Femur (tissue), 1 donor: ENCODE measurements around the gene JAG2.

Source experiments
- DNase-seq: peaks from one replicate; pipeline ENCODE4 v3.0.0-alpha.2; 2017

Gene JAG2

GRCh38 chr14:105203057-105203531 is 34.5 kb upstream of the JAG2 start:
- DNase-seq, result peak; percentile 83

GRCh38 chr14:105201925-105202513 is 33.4 kb upstream of the JAG2 start:
- no peak for DNase-seq

- no peak for DNase-seq
These were observed 32.8 kb upstream of the JAG2 start for GRCh38 chr14:105201156-105201924.

- DNase-seq, result no peak
These were observed 32.1 kb upstream of the JAG2 start for GRCh38 chr14:105200641-105201040.

- no peak for DNase-seq
These were observed 31.5 kb upstream of the JAG2 start for GRCh38 chr14:105200074-105200473.

GRCh38 chr14:105199093-105199492 is 30.5 kb upstream of the JAG2 start:
- DNase-seq, result no peak

GRCh38 chr14:105198588-105198987 is 30.0 kb upstream of the JAG2 start:
- DNase-seq, result no peak

GRCh38 chr14:105197211-105197641 is 28.6 kb upstream of the JAG2 start:
- DNase-seq, result peak; percentile 84

GRCh38 chr14:105196265-105196960 is 27.8 kb upstream of the JAG2 start:
- no peak for DNase-seq

GRCh38 chr14:105195522-105196264 is 27.1 kb upstream of the JAG2 start:
- no peak for DNase-seq

- no peak for DNase-seq
These were observed 26.5 kb upstream of the JAG2 start for GRCh38 chr14:105195051-105195450.

GRCh38 chr14:105193916-105194782 is 25.6 kb upstream of the JAG2 start:
- DNase-seq, result no peak

GRCh38 chr14:105192866-105193731 is 24.5 kb upstream of the JAG2 start:
- no peak for DNase-seq

GRCh38 chr14:105187935-105188524 is 19.5 kb upstream of the JAG2 start:
- DNase-seq, result no peak

GRCh38 chr14:105187116-105187515 is 18.5 kb upstream of the JAG2 start:
- no peak for DNase-seq

GRCh38 chr14:105185973-105186372 is 17.4 kb upstream of the JAG2 start:
- DNase-seq, result no peak

GRCh38 chr14:105185001-105185400 is 16.4 kb upstream of the JAG2 start:
- no peak for DNase-seq

- DNase-seq, result no peak
These were observed 15.9 kb upstream of the JAG2 start for GRCh38 chr14:105184461-105184860.

- DNase-seq, result no peak
These were observed 13.9 kb upstream of the JAG2 start for GRCh38 chr14:105182296-105183020.
